B cell (primary cell): ENCODE results near the gene POLN.

Experiments used
- EZH2 ChIP-seq: IDR thresholded peaks from 2 replicates; pipeline ENCODE4 v1.6.1; 2012; ENCODE audit warnings: borderline replicate concordance, low read depth, mild to moderate bottlenecking, moderate library complexity, low read length; ENCODE audit not compliant: insufficient read depth, poor library complexity, severe bottlenecking
- TF ChIP-seq, protein P1 (sequence below): fragments of 200-600 bp; IDR thresholded peaks from one replicate; pipeline ENCODE4 v1.8.0; 2022; ENCODE audit warnings: antibody characterized with exemption, mild to moderate bottlenecking

- TF ChIP-seq, protein P1, sequence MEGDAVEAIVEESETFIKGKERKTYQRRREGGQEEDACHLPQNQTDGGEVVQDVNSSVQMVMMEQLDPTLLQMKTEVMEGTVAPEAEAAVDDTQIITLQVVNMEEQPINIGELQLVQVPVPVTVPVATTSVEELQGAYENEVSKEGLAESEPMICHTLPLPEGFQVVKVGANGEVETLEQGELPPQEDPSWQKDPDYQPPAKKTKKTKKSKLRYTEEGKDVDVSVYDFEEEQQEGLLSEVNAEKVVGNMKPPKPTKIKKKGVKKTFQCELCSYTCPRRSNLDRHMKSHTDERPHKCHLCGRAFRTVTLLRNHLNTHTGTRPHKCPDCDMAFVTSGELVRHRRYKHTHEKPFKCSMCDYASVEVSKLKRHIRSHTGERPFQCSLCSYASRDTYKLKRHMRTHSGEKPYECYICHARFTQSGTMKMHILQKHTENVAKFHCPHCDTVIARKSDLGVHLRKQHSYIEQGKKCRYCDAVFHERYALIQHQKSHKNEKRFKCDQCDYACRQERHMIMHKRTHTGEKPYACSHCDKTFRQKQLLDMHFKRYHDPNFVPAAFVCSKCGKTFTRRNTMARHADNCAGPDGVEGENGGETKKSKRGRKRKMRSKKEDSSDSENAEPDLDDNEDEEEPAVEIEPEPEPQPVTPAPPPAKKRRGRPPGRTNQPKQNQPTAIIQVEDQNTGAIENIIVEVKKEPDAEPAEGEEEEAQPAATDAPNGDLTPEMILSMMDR: no peak
- no peak for TF ChIP-seq EZH2
Observed at GRCh38 chr4:2212831-2213230, 29.1 kb downstream of the POLN start.
